A673 (cell line): ENCODE results near the gene MFNG. TPM values are rescaled to one million over a fixed set of nuclear protein-coding genes. Genes with fewer than 3 reads are reported as not detected.

Experiments used
- BruUV-seq: library from RNA; stranded (reverse); fragments of 400-500 nt; replicated peaks from 2 replicates; lab custom pipeline; 2021; lab: Mats Ljungman, UMichigan
- CTCF ChIA-PET: fragments of 300-600 bp; sonication (Branson Sonifier 250); formaldehyde crosslinking; loops from one replicate; lab custom pipeline; 2022; ENCODE audit warnings: antibody characterized with exemption; lab: Charles Lee
- POLR2A ChIA-PET: fragments of 300-600 bp; sonication (Branson Sonifier 250); formaldehyde crosslinking; loops from one replicate; lab custom pipeline; 2022; ENCODE audit warnings: antibody characterized with exemption; ENCODE audit not compliant: low non-redundant PET; lab: Charles Lee
- DNase-seq: peaks from one replicate; pipeline ENCODE4 v3.0.0-alpha.2; 2015; ENCODE audit warnings: low spot score
- H3K27ac ChIP-seq: fragments of 200-600 bp; sonication (generic); 2 replicates; pipeline ENCODE4 v1.5.1; 2016; ENCODE audit warnings: mixed run types, low read depth, mild to moderate bottlenecking, mixed read lengths, antibody characterized with exemption, low read length; ENCODE audit not compliant: poor library complexity, severe bottlenecking
- H3K27me3 ChIP-seq: fragments of 200-600 bp; sonication (generic); replicated peaks from 2 replicates; pipeline ENCODE4 v1.6.1; 2017; ENCODE audit warnings: mixed run types, low read depth, mild to moderate bottlenecking, mixed read lengths, antibody characterized with exemption, low read length; ENCODE audit not compliant: insufficient read depth, poor library complexity
- H3K36me3 ChIP-seq: fragments of 200-600 bp; sonication (generic); 2 replicates; pipeline ENCODE4 v1.6.1; 2016; ENCODE audit warnings: mixed run types, mild to moderate bottlenecking, mixed read lengths, antibody characterized with exemption, low read length; ENCODE audit not compliant: insufficient read depth, poor library complexity, severe bottlenecking
- H3K4me1 ChIP-seq: fragments of 200-600 bp; sonication (generic); 2 replicates; pipeline ENCODE4 v1.6.1; 2017; ENCODE audit warnings: mixed run types, mild to moderate bottlenecking, mixed read lengths, antibody characterized with exemption, low read length; ENCODE audit not compliant: insufficient read depth, poor library complexity, severe bottlenecking
- H3K4me3 ChIP-seq: fragments of 200-600 bp; sonication (generic); 2 replicates; pipeline ENCODE4 v1.5.1; 2016; ENCODE audit warnings: low read depth, mixed run types, mild to moderate bottlenecking, mixed read lengths, low read length; ENCODE audit not compliant: poor library complexity, severe bottlenecking
- H3K9me3 ChIP-seq: fragments of 200-600 bp; sonication (generic); 2 replicates; pipeline ENCODE4 v1.6.1; 2016; ENCODE audit warnings: mixed run types, low read depth, mild to moderate bottlenecking, mixed read lengths, antibody characterized with exemption, low read length; ENCODE audit not compliant: poor library complexity, severe bottlenecking
- EZH2 ChIP-seq: fragments of 200-600 bp; sonication (generic); IDR thresholded peaks from 2 replicates; pipeline ENCODE4 v1.6.1; 2017; ENCODE audit warnings: borderline replicate concordance, low read depth, mild to moderate bottlenecking, mixed read lengths, antibody characterized with exemption, low read length; ENCODE audit not compliant: poor library complexity, severe bottlenecking
- intact Hi-C: fragments of 100-400 bp; cut with micrococcal nuclease; formaldehyde crosslinking; loops from one replicate; pipeline ENCODE4 v1.10.0; 2022; ENCODE audit not compliant: unreplicated experiment
- total RNA-seq: library from RNA; stranded (reverse); gene quantifications from 2 replicates; pipeline ENCODE4 v1.2.3, GENCODE V29; 2021
- TF ChIP-seq, protein P1 (sequence below): fragments of 300-800, 200-600 bp; sonication (generic); conservative IDR thresholded peaks from 2 replicates; pipeline ENCODE4 v1.5.1; 2017; ENCODE audit warnings: low read depth, mild to moderate bottlenecking, antibody characterized with exemption, low read length, moderate library complexity, mixed read lengths

MFNG gene
- total RNA-seq, 1 experiment from 2014 or later, result not detected

DNA sequence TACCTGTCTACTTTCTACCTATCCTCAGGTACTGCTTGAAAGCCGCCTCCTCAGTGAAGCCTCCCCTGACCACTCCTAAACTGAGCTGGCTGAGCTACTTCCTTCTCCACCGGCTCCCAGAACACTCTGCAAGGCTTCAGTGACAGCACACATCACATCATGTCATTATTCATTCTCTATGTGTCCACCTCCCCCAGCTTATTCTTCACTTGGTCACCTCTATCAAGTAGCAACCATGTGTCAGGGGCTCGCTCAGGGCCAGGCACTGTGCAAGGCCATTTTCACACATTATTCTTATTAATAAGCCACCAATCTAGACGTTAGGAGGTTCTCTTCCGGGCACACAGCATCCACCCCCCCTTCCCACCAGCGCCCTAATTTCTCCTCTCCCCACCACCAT is 55.2 kb downstream of the MFNG start:
- POLR2A ChIA-PET, result no interaction called here
- peaks cover 10% of the 10 kb centered on the region for H3K9me3 ChIP-seq
- TF ChIP-seq, protein P1, sequence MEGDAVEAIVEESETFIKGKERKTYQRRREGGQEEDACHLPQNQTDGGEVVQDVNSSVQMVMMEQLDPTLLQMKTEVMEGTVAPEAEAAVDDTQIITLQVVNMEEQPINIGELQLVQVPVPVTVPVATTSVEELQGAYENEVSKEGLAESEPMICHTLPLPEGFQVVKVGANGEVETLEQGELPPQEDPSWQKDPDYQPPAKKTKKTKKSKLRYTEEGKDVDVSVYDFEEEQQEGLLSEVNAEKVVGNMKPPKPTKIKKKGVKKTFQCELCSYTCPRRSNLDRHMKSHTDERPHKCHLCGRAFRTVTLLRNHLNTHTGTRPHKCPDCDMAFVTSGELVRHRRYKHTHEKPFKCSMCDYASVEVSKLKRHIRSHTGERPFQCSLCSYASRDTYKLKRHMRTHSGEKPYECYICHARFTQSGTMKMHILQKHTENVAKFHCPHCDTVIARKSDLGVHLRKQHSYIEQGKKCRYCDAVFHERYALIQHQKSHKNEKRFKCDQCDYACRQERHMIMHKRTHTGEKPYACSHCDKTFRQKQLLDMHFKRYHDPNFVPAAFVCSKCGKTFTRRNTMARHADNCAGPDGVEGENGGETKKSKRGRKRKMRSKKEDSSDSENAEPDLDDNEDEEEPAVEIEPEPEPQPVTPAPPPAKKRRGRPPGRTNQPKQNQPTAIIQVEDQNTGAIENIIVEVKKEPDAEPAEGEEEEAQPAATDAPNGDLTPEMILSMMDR, result no peak
- TF ChIP-seq EZH2, result no peak
- peaks cover 30% of the 10 kb centered on the region for H3K27me3 ChIP-seq
- H3K4me1 ChIP-seq, result no peaks in the 10 kb centered on the region
- no peak overlapping the region for H3K27ac ChIP-seq
- no peaks in the 10 kb centered on the region for H3K36me3 ChIP-seq
- no peak overlapping the region for H3K4me3 ChIP-seq
- BruUV-seq, result no TSS peak
- intact Hi-C loops, result no loop called here
- DNase-seq, result no peak
- CTCF ChIA-PET, result no interaction called here

DNA sequence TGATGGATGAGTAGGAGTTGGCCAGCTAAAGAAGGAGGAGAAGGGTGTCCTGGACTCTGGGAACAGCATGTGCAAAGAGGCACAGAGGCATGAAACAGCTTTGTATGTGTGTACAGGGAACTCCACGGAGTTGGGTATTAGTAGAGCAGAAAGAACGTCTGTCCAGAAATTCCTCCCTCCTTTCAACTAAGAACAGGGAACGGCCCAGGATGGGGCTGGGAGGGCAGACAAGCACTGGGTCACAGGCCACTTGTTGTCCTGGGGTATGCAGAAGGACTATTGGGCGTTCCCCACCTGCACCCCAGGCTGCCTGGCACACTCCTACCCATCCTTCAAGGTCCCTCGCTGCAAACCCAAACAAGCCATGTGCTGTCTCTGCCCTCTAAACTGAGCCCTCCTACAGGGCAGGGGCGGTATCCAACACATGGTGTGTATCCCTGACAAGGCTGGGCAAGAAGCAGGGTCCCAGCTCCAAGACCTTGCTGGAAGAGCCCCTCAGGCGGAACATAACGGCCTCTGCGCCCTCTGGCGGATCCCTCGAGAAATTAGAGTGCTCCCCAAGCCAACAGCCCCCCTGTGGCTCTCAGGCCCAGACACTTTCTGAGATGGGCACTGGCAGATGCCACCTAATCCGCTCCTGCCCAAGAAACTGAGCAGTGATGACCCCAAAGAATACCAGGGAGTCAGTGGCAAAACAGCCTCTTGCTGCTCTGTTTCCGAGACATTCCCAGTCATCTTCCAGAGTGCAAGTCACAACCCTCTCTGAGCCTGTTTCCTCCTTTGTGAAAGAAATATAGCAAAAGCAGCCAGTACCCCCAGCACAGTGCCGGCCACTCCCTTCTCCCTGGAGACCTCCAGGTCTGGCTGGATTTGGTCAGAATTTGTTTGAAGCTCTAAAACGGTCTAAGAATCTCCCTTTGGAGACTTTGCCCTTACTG is 57.3 kb downstream of the MFNG start:
- ChIA-PET POLR2A (no interaction called here), CTCF (interaction anchor here (0.6 to 0.8 kb wide), 3 partner anchors 98 to 879 kb away, joined by 3 to 5 read pairs (median 4); no protein-coding TSS in a partner anchor)
- TF ChIP-seq EZH2, result no peak
- TF ChIP-seq, protein P1, result peak; percentile 88
- BruUV-seq, result no TSS peak
- intact Hi-C loops, result loop anchor here (1.0 to 10.0 kb wide), 2 partner anchors 111 to 154 kb away; no protein-coding TSS in a partner anchor
- H3K4me3 ChIP-seq, result no peak overlapping the region
- no peaks in the 10 kb centered on the region for H3K4me1 ChIP-seq
- H3K9me3 ChIP-seq, result peaks cover 10% of the 10 kb centered on the region
- no peak overlapping the region for H3K27ac ChIP-seq
- peaks cover 35% of the 10 kb centered on the region for H3K27me3 ChIP-seq
- DNase-seq, result peak; percentile 72
- no peaks in the 10 kb centered on the region for H3K36me3 ChIP-seq

DNA sequence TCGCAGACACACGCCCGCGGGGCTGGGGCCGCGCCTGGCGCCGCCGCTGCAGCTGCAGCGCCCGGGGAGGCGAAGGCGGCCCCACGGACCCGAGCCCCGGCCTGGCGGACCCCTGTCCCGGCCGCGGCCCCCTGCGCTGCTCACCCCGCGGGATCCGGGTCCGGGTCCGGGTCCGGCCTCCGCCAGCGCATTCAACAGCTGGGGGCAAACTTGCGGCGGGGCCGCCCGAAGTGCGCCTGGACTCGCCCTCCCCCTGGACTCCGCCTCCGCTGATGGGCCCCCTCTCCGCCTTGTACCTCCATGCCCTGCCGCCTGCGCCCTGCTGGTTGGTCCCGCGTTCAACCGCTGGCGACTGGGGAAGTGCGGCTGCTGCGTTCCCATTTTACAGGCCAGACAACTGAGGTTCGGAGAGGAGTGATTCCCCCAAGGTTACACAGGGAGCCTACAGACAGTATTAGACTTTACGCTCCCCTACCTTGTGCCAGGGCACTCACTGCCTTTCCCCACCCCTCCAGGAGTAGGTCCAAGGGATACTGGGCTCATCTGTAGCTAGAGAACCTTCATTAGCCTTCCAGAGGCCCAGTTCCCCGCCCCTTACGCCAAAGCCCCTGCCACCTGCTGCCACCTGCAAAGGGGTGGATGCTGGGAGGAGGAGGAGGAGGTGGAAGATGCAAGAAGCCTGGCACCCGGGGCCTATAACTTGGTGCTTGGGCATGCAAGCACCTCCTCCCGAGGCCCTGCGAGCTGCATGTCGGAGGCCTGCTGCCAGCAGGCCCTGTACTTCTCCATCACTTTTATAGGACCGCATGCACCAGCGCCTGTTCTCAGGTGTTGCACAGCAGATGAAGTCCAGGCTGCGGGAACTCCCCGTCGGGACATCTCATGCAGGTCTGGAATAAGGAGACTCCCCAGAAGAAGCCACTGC is 58.2 kb downstream of the MFNG start:
- TF ChIP-seq, protein P1, result no peak
- no peak for TF ChIP-seq EZH2
- H3K4me3 ChIP-seq, result peak overlapping the region; percentile 43
- H3K4me1 ChIP-seq, result no peaks in the 10 kb centered on the region
- H3K27ac ChIP-seq, result no peak overlapping the region
- H3K27me3 ChIP-seq, result peaks cover 35% of the 10 kb centered on the region
- ChIA-PET POLR2A (no interaction called here), CTCF (interaction anchor here (0.6 to 0.8 kb wide), 3 partner anchors 97 to 878 kb away, joined by 3 to 5 read pairs (median 4); no protein-coding TSS in a partner anchor)
- no peak for DNase-seq
- no TSS peak for BruUV-seq
- intact Hi-C loops, result loop anchor here (10.0 kb wide), 1 partner anchor 153 kb away; no protein-coding TSS in a partner anchor
- no peaks in the 10 kb centered on the region for H3K36me3 ChIP-seq
- peaks cover 9% of the 10 kb centered on the region for H3K9me3 ChIP-seq
